GM12865 (cell line): ENCODE results near the gene GTF2H2C_2.
"Not testable (repeated sequence)": the region's sequence is repeated elsewhere in the genome, so short reads cannot be mapped to it uniquely, and the experiment has no call there.

Experiments used
- DNase-seq: peaks from one replicate; pipeline ENCODE4 v3.0.0; 2010; ENCODE audit warnings: low read depth
- H3K4me3 ChIP-seq: 2 replicates; pipeline ENCODE4 v1.5.1; 2011; ENCODE audit warnings: mild to moderate bottlenecking, low read depth, low read length, control low read depth

GTF2H2C_2 gene

DNA sequence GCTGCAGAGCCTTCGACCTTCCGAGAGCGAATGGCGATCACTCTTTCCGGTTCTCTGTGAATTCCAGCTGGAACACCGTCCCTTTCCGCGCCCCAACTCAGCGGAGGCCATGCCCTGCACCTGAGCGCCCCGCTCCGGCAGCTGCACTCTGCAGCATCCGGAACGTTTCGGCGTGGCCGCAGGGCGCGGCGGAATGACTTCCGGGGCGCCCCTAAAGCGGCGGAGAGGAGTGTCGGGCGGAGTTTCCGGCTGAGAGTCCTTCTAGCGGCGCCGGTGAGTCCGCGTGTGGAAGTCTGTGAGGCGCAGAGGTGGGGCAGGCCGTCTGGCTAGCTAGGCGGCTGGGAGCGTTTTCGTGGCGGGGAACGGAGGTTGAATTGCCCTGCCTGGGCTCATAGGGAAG is at the start of gene GTF2H2C_2:
Gene GTF2H2C_2, plus strand, starts transcription at position 252 of the 400 bp plus-strand sequence.
- not testable (repeated sequence) for DNase-seq, H3K4me3 ChIP-seq

GRCh38 chr5:70400984-70401686 is 14.0 kb upstream of the GTF2H2C_2 start:
- H3K4me3 ChIP-seq = peak overlapping the region; percentile 56

GRCh38 chr5:70421322-70421721 is 6.2 kb downstream of the GTF2H2C_2 start:
- DNase-seq, H3K4me3 ChIP-seq: not testable (repeated sequence)

More at GRCh38 chr5:70400984-70401686, 14.0 kb upstream of the GTF2H2C_2 start:
- DNase-seq = not testable (repeated sequence)

DNA sequence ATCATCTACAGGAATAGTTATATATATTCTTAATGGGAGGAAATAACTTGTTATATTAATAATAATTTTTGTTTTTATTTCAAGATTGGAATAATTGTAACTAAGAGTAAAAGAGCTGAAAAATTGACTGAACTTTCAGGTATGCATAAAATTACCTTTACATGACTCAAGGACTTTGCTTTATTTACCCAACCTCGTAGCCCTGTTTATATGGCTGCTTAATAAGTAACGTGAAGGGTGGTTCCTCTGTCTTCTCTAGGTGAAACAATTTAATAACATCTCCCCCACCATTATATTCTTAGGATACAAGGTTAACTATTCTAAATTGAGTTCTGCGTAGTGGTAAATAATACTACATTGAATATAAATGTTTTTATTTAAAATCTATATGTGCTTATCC is 8.0 kb downstream of the GTF2H2C_2 start:
- not testable (repeated sequence) for H3K4me3 ChIP-seq, DNase-seq

GRCh38 chr5:70438518-70438917 is 23.4 kb downstream of the GTF2H2C_2 start:
- H3K4me3 ChIP-seq, DNase-seq: not testable (repeated sequence)

DNA sequence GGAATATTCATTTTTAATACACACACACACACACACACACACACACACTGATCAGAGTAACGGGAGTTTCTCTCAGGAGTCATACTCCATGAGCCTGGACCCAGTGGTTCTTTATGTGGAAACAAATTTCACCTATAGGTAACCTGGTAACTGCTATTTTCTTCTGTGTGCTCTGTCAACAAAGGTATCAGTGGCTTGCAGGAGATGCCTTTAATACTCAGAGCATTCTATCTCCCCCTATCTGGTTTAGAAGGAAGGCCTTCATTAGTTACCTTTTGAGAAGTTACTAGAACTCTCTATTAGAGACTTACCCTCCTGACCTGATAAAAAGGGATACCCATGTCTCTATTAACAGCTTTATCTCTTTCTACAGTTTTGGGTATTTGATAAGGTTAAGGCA is 34.4 kb downstream of the GTF2H2C_2 start:
- DNase-seq, H3K4me3 ChIP-seq: not testable (repeated sequence)

DNA sequence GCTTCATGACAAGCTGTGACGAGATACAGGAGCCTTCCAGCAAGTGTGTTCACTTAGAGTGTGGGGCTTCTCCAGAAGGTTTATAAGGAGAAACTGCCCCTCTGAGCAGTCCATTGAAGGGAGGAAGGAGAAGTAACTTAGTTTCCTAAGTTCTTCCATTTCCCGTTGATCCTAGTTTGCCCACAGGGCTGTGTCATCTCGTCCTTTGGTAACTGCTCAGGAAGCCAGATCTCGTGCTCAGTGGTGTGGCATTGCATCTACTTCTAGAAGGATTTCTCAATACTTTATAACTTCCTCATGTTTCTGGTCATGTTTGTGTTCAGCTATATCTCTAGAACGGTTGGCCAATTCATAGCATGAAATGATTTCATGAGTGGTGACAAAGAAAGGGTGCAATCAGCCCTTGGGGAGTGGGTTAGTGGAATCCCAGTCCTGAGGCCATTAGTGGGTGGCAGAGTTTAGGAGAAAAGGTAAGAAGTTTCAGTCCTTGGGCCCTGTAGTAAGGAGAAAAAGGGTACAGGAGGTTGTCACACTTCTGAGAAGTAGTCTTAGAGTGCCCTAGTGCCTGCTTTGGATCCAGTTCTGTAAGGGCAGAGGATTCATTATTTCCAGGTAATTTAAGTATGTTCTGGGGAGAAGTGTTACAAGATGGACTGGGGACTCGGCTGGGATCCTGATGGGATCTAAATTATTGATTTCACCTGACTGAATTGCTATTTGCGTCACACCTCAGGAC is 36.2 kb downstream of the GTF2H2C_2 start:
- not testable (repeated sequence) for H3K4me3 ChIP-seq, DNase-seq

DNA sequence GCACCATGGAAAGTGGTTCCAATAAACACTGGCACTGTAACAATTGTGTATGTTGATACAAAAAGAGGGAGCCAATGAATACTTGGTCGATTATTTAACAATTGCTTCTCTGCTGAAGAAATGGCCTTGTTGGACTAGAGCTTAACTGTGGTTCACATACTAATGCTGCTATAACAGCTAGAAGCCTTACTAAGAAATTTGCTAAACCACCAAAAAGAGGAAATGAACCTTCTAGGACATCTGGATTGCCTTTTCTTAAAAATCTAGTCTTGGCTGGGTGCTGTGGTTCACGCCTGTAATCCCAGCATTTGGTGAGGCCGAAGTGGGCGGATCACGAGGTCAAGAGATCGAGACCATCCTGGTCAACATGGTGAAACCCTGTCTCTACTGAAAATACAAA is 41.9 kb downstream of the GTF2H2C_2 start:
- DNase-seq, H3K4me3 ChIP-seq: not testable (repeated sequence)

DNA sequence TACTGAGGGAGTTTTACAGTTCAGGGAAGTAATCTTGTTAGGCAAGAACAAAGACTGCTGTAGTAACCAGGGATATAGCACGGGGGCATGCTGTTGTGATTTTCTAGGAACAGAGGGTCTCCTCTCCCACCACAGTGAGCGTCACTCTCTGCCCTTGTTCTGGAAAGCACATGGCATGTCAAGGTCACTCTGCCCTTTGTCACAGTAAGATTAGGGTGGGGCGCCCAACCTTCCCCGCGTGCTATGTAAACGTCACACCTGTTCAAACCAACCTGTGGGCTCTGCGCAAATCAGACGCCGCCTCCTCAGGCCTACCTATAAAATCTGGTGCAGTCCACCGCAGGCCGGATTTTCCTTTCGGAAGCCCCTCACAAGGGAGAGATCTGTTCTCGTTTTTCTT is 44.0 kb downstream of the GTF2H2C_2 start:
- not testable (repeated sequence) for DNase-seq, H3K4me3 ChIP-seq

GRCh38 chr5:70461984-70462383 is 46.8 kb downstream of the GTF2H2C_2 start:
- not testable (repeated sequence) for DNase-seq, H3K4me3 ChIP-seq

- DNase-seq, H3K4me3 ChIP-seq: not testable (repeated sequence)
Measured at GRCh38 chr5:70464019-70464637, 49.0 kb downstream of the GTF2H2C_2 start.

DNA sequence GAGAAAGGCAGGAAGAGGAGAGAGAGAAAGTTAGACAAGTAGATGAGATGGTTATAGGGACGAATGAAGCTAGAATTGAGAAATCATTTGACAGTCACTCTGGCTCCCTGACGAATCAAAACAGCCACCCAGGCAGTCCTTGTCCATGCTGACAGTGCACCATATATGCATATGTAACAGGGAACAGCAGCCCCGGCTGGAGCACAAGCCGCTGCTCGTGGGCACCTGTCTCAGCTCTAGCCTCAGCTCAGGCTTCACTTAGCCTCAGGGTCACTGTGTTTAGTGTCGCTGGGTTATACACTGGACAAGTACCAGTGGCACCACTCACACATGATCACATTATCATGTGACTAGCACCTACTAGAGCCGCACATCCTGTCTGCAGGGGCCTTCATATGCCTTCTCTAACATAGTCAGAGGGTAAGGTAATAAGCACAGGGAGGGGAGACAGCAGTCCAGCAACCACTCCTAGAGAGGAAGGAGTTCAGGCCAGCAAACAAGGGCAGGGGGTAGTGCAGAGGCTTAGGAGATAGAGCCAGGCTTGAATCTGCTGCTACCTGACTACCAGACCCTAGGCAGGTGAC is 54.9 kb downstream of the GTF2H2C_2 start:
- H3K4me3 ChIP-seq, DNase-seq: not testable (repeated sequence)
